ENCODE data around the gene ZNF518B. TPM values are rescaled to one million over a fixed set of nuclear protein-coding genes. Genes with fewer than 3 reads are reported as not detected.

Gene ZNF518B
- total RNA-seq, 1 experiment from 2014 or later, result 38.7 TPM

GRCh38 chr4:10456595-10457254, 501 bp downstream of the ZNF518B start (continued):
- no peak for TF ChIP-seq CTCF (IDR thresholded peaks at IDR 0.05 in 2 of 3, conservative IDR thresholded peaks at IDR 0.05 in 1 of 3; ENCODE audit: borderline replicate concordance in 1 of 3, insufficient read depth in 1 of 3, low read depth in 2 of 3, low read length in 2 of 3)

GRCh38 chr4:10456260-10456594, 999 bp downstream of the ZNF518B start:
- Histone ChIP-seq H3K27ac (ENCODE audit: low read depth, low read length) (peak overlapping the region; percentile 77; the same call in 1 of the 2 replicates), H3K9me3 (ENCODE audit: control insufficient read depth in 1 of 2, insufficient read depth in 1 of 2, low read depth in 1 of 2, low read length in 2 of 2) (no peaks in the 10 kb centered on the region), H3K4me2 (ENCODE audit: low read length) (peak overlapping the region; percentile 97), H3K27me3 (ENCODE audit: insufficient read depth, low read length) (no peaks in the 10 kb centered on the region), H4K20me1 (ENCODE audit: insufficient read depth) (peaks cover 3% of the 10 kb centered on the region; the same call in 1 of the 2 replicates), H3K4me3 (replicated peaks in 1 of 2; ENCODE audit: low read depth in 1 of 2, low read length in 2 of 2) (peak overlapping the region; percentile 62 to 75), H3K36me3 (ENCODE audit: control insufficient read depth in 1 of 2, insufficient read depth in 2 of 2, low read length in 2 of 2) (peaks cover 25 to 29% of the 10 kb centered on the region in 2 experiments; a peak in 3 of 4 replicates), H3K9ac (ENCODE audit: low read length) (peak overlapping the region; percentile 59), H3K4me1 (ENCODE audit: control insufficient read depth in 1 of 2, insufficient read depth in 2 of 2, low read length in 2 of 2) (peaks cover 5 to 25% of the 10 kb centered on the region in 2 experiments; a peak in 3 of 4 replicates), H3K9me2 (ENCODE audit: insufficient read depth) (no peaks in the 10 kb centered on the region), H3K79me2 (ENCODE audit: insufficient read depth, low read length) (peaks cover 46% of the 10 kb centered on the region), H2AFZ (ENCODE audit: low read depth, low read length, poor library complexity, severe bottlenecking) (no peak overlapping the region)
- ATAC-seq, result no peak
- ChIA-PET POLR2A (no interaction called here), RAD21 (ENCODE audit: low non-redundant PET in 1 of 2, low total read pairs in 2 of 2, uncharacterized antibody in 2 of 2, unreplicated experiment in 2 of 2) (no interaction called here), CTCF (no interaction called here)
- intact Hi-C loops (cut with micrococcal nuclease), result no loop called here
- TF ChIP-seq EZH2phosphoT487 (IDR thresholded peaks at IDR 0.05; ENCODE audit: borderline replicate concordance) (no peak), EGR1 (IDR thresholded peaks at IDR 0.05; ENCODE audit: low read depth) (no peak), REST (IDR thresholded peaks at IDR 0.05; ENCODE audit: low read depth) (no peak), CEBPB (IDR thresholded peaks at IDR 0.05; ENCODE audit: low read depth) (no peak), SRF (IDR thresholded peaks at IDR 0.05; ENCODE audit: low read depth) (no peak), CTCF (IDR thresholded peaks at IDR 0.05 in 2 of 3, conservative IDR thresholded peaks at IDR 0.05 in 1 of 3; ENCODE audit: borderline replicate concordance in 1 of 3, insufficient read depth in 1 of 3, low read depth in 2 of 3, low read length in 2 of 3) (no peak), FOSL1 (IDR thresholded peaks at IDR 0.05; ENCODE audit: low read depth) (no peak), POLR2AphosphoS5 (IDR thresholded peaks at IDR 0.05; ENCODE audit: low read depth, low read length) (no peak), JUND (IDR thresholded peaks at IDR 0.05) (no peak), TCF7L2 (IDR thresholded peaks at IDR 0.05; ENCODE audit: borderline replicate concordance, extremely low read depth, insufficient read depth, insufficient read length) (no peak), POLR2A (IDR thresholded peaks at IDR 0.05; ENCODE audit: borderline replicate concordance, extremely low read depth, insufficient read depth, insufficient read length) (no peak), SIN3A (IDR thresholded peaks at IDR 0.05; ENCODE audit: low read depth) (no peak), ZNF274 (IDR thresholded peaks at IDR 0.05; ENCODE audit: low read depth, low read length) (no peak), ATF3 (IDR thresholded peaks at IDR 0.05) (no peak), CBX3 (IDR thresholded peaks at IDR 0.05; ENCODE audit: low read depth) (no peak), MAX (IDR thresholded peaks at IDR 0.05) (no peak), SP1 (IDR thresholded peaks at IDR 0.05; ENCODE audit: low read depth) (no peak)
- no peak for DNase-seq (ENCODE audit: low read depth, low spot score)
- BruUV-seq (replicated peaks), result no TSS peak
